NCI-H2081 (cell line): ENCODE measurements around the gene PCYT1A.
"Not testable (repeated sequence)": the region's sequence is repeated elsewhere in the genome, so short reads cannot be mapped to it uniquely, and the experiment has no call there.

Experiments used
- DNase-seq, 2 experiments: peaks; one replicate each; lab custom pipeline; 2025; lab: John Stamatoyannopoulos, UW

The PCYT1A gene

GRCh38 chr3:196214783-196215441 is 72.6 kb downstream of the PCYT1A start:
- no peak for DNase-seq

DNA sequence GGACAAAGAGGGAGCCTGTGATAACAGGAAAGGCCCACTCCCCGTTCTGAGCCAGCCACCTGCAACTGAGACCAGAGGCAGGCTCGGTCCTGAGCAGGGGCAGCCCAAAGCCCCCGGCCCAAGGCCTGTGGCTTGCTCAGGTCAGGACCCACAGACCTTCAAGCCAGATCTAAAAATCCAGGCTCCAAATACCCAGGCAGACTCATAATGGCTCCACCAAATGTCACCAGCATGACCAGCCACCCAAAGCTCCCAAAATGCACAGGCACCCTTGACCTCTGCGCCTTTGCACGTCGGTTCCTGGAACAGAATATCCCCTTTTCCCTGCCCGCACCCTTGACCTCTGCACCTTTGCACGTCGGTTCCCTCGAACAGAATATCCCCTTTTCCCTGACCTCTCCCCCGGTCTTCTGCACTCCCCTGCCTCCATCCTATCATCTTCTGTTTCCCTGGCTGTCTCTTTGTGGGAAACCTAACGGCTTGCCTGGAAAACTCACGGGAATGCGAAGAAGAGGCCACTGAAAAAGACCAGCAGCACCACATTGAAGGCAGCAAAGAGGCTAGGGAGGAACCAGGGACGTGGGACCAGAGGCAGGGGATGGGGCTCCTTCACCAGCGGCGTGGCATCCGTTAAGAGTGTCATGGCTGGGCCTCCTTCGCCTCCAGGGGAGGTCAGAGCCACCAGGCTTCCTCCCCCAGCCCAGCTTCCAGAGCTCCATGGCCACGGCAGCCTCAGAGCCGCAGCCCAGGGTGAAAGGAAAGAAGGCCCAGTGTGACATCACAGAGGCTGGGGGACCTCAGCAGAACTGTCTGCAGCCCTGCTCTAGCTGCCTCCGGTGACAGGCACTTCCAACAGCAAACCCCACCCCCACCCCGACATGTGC is 76.6 kb downstream of the PCYT1A start, which contains the start of gene ZDHHC19:
TSS of gene ZDHHC19 (minus strand) at position 728 of the 884 bp plus-strand sequence. CDS start at position 643, 85 bp downstream.
- DNase-seq, result no peak

DNA sequence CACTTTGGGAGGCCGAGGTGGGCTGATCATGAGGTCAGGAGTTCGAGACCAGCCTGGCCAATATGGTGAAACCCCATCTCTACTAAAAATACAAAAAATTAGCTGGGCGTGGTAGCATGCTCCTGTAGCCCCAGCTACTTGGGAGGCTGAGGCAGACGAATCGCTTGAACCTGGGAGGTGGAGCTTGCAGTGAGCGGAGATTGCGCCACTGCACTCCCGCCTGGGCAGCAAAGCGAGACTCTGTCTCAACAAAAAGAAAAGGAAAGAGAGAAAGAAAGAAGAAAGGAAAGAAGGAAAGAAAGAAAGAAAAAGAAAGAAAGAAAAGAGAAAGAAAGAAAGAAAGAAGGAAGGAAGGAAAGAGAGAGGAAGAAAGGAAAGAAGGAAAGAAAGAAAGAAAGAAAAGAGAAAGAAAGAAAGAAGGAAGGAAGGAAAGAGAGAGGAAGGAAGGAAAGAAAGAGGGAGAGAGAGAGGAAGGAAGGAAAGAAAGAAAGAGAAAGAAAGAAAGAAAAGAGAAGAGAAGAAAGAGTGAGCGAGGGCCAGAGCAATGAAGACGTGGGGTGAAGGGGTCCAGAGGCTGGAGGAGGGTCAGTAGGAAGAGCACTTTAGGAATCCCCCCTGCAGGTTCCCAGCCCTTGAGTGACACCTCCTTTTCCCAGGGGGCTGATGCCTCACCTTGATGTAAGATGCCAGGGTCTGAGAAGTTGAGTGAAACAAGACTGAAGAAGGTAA is 77.4 kb downstream of the PCYT1A start:
- DNase-seq, result not testable (repeated sequence)

GRCh38 chr3:196208942-196209695 is 78.4 kb downstream of the PCYT1A start:
- DNase-seq, result no peak

- DNase-seq, result peak in 1 of 2 experiments; percentile 34
These were observed 79.5 kb downstream of the PCYT1A start for GRCh38 chr3:196207833-196208607.

- no peak for DNase-seq
These were observed 80.2 kb downstream of the PCYT1A start for GRCh38 chr3:196207159-196207832.

GRCh38 chr3:196205442-196206205 is 81.9 kb downstream of the PCYT1A start:
- not testable (repeated sequence) for DNase-seq

DNA sequence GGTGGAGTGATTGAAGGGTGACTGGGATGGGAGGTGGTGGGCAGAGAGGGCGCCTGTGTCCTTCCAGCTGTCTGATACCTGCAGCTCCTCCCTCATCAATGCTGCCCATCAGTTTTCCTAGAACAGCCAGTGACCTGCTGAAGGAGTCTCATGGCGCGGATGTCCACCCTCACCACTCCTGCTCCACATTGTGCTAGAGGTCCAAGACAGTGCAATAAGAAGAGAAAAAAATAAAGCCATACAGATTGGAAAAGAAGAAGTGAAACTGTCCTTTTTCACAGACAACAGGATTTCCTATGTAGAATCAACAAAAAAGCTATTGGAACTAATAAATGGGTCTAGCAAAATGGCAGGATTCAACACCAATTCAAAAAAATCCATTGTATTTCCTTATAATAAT is 83.7 kb downstream of the PCYT1A start:
- DNase-seq, result no peak

DNA sequence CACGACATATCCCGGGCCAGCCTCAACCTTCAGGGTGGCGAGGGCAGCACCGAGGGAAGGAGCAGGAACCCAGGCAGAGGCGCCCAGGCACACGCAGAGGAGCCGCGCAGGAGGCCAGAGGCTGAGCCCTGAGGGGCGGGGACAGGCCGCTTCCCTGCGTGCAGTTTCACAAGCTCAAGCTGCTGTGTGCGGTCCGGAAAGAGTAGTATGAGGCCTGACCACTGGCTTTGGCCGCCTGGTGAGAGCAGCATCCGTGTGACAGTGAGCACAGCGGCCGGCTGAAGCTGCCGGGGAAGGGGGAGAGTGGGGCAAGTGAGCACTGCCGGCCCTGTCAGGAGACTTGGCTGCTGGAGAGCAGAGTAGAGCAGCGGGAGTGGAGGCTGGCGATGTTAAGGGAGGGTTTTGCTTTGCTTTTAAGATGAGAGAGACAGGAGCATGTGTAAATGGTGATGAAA is 85.0 kb downstream of the PCYT1A start:
- DNase-seq, result no peak

DNA sequence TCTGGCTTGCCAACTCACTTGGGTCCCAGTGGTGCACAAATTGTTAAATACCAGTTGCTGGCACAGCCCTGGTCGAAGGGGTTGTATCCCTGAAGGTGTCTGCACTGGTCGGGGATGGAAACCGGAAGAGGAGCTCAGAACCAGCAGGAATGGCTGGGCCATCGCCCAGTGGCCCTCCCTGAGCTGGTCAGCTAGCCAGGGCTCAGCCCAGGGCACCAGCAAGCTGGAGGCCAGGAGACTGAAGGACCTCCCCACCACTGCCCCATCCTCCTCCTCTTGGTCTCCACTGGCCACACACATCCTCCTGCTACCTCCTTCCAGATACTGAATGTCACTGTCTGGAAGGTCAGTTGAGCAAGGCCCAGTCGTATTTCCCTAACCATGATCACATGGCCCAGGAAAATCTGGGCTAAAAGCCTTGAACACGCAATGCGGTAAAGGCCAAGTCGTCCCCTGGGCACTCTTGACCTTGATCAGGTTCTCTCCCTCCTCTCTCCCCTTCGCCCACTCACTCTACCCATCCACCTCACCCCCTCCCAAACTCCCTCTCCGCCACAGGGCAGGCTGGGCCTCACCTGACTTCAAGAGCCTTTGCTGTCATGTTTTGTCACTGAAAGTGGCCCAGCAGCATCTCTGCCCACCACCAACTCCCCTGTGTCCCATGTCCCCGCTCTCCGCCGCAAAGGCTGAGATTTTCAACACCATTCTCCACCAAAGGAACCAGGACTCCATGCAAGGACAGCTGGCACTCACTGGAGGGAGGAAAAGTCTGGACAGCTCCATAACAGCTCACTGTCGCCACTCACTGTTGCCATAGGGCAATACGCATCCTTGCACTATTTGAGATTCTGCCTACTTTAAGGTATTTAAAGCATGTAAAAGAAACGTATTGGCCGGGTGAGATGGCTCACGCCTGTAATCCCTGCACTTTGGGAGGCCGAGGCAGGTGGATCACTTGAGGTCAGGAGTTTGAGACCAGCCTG is 88.5 kb downstream of the PCYT1A start:
- no peak for DNase-seq

DNA sequence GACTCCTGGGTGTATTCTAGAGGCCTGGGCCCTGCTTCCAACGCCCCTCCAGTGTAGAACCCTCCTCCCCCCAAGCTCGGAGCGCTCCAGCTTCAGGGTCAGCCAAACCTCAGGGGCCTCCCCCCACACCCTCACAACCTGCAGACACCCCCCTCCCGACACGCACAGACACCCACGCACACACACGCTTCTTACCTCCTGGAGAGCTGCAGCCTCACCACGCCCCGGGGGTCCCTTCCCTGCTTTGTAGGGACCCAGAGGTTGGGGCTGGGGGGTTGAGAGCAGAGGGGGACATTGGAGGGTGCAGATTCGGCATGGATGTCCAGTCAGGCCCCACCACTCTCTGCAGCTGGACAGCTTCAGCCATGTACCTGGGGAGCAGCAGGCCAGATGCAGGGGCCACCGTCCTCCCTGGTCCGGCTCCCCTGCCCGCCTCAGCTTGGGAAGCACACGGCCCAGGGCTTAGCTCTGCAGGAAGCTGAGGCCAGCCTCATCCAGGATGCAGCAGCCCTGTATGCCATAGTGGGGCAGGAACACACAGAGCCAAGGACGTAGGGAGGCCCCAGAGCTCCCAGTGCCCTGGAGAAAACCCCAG is 89.3 kb downstream of the PCYT1A start:
- DNase-seq, result no peak

DNA sequence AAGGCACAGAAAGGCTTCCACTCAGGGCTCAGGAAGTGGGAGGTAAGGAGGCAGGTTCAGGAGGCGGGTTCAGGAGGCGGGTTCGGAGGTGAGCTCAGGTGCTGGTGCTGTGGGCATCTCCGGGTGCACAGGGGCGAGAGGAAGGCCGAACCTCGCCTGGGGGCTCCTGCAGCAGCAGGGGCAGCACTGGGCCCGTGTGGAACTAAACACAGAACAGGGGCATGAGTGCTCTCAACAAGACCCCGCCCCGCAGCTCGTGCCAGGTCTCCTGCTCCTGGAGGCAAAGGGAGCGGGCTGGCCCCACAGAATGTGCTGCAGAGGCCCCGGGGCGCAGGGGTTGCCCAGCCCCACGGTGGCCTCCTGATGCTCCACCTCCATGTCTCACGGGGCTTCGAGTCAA is 90.0 kb downstream of the PCYT1A start:
- DNase-seq, result no peak

DNA sequence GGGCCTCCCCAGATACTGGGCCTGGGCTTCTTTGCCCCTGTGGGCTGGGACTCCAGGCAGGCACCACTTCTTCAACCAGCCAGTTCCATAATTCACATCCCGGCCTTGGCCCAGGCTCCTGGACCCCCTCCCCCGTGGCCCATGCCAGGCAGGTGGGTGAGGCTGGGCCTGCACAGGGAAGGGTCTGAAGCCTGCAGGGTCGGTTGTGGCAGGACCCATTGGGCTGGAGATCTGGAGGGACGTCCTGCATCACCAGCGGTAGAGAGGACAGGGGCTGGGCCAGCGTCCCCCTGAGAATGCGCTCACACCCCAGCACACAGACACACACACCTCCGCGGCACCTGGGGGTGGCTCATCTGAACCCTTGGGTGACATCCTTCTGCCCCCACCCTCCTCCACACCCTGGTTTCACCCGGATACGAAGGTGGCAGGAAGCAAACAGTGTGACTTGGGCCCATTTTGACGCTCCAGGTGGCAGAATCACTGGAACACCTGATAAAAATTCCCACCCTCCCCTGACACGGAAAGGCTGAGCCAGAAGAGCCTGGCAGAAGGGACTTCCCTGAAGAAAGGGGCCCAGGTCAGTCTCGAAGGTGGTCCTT is 91.8 kb downstream of the PCYT1A start:
- DNase-seq, result no peak

DNA sequence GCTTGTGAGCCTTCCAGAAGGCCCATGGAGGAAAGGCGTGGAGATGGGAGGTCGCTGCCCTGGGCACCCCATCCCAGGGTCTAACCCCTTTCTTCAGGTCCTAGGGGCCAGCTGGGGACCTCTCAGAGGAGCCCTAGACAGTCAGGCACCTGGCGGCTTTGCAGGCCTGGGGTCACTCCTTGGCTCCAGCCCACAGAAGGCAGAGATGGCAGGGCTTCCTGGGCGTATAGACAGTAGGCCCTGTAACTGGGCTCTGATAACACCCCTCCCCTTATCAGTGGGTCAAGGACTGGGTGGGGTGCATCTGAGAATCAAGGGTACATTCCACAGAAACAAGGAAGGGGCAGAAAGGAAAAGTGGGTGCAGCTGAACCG is 93.0 kb downstream of the PCYT1A start:
- DNase-seq, result no peak

DNA sequence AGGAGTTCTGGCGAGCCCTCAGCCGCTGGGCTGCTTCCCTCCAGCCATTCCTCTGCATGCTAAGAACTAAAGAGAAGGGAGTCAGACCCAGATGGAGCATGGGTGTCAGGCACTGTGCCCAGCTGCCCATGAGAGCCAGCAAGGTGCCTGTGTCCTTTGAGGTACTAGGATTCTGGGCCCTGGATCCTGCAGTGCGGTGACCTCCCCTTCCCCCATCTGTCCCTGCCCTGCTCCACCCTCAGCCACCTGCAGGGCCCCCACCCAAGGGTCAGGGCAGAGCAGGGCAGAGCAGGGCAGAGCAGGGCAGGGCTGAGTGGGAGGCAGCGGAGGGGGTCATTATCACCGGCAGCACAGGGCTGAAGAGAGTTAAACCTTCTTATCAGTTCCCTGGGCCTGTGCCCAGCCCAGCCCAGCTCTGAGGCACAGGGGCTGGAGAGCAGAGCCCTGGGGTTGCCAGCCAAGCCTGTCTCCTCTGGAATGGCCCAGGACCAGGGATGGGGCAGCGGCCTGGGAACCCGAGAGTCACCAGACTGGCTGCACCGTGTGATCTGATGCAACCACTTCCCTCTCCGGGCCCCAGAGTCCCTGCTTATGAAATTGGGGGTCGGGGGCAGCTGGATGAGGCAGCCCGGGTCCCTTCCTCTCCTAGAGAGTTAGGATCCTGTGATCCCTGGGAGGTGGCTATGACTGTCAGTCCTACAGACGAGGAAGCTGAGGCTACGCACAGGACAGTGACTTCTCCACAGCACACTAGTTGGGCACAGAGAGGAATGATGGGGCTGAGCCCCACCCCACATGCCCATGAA is 93.6 kb downstream of the PCYT1A start:
- DNase-seq, result no peak

GRCh38 chr3:196193133-196193735 is 94.3 kb downstream of the PCYT1A start:
- DNase-seq, result no peak
